NCI-H510A (cell line): Measurements from ENCODE around the gene TMEM63B.

Source experiments
- DNase-seq: peaks from one replicate; lab custom pipeline; 2025; lab: John Stamatoyannopoulos, UW

The TMEM63B gene

GRCh38 chr6:44117397-44118128 is 9.8 kb upstream of the TMEM63B start:
- no peak for DNase-seq

DNA sequence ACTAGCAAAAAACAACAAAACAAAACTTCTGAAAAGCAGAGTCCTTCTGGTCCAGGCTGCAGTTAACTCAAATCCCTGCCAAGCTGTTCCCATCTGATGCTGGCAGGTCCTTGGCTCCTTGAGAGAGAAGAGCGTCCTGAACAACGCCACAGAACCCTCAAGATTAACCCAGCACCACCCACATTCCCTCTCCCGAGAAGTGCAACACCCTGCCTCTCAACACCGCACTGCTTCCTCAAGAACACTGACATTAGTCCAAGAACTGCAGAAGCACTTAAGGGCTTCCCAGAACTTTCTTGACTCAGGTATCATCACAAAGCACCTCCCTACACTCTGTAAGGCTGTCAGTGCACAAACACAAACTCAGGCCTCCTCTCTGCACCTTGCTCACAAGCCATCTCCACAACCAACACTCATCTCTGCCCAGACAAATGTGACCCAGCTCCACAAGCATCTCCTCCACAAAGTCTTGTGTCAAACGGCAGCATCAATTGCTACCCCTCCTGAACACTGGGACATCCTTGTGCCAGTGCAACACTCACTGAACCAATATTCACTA is 7.6 kb upstream of the TMEM63B start:
- no peak for DNase-seq

- no peak for DNase-seq
Observed at GRCh38 chr6:44120692-44121443, 6.5 kb upstream of the TMEM63B start.

DNA sequence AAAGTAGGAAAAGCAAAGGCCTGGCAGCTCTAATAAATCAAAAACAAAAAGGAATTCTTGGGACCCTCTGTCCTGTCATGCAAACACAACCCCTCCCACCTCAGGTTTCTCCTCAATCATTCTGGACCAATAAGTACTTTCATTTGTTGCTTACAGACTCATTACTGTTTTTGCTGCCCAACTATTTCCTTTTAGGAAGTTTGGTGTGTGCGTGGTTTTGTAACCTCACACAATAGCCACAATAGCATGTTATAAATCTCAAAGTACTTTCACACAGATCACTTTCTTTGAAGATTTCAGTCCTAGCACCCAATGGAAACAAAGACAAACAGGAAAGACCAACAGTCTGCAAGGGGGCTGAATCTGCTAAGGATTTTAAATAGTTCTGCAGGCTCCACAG is 4.6 kb upstream of the TMEM63B start:
- DNase-seq, result no peak

DNA sequence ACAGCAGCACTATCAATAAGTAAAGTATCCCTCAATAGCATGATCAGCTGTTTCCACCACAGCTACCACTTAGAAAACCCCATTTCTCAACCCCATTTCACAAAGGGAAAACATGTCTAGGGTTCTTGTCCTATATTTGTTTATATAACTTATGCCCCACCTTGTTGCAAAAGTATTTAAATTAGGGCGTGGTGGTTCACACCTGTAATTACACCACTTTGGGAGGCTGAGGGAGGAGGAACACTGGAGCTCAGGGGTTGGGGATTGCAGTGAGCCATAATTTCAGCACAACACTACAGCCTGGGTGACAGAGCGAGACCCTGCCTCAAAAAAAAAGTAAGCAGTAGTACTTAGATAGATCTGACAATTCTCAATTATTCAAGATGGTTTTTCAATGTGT is 3.8 kb upstream of the TMEM63B start:
- no peak for DNase-seq

DNA sequence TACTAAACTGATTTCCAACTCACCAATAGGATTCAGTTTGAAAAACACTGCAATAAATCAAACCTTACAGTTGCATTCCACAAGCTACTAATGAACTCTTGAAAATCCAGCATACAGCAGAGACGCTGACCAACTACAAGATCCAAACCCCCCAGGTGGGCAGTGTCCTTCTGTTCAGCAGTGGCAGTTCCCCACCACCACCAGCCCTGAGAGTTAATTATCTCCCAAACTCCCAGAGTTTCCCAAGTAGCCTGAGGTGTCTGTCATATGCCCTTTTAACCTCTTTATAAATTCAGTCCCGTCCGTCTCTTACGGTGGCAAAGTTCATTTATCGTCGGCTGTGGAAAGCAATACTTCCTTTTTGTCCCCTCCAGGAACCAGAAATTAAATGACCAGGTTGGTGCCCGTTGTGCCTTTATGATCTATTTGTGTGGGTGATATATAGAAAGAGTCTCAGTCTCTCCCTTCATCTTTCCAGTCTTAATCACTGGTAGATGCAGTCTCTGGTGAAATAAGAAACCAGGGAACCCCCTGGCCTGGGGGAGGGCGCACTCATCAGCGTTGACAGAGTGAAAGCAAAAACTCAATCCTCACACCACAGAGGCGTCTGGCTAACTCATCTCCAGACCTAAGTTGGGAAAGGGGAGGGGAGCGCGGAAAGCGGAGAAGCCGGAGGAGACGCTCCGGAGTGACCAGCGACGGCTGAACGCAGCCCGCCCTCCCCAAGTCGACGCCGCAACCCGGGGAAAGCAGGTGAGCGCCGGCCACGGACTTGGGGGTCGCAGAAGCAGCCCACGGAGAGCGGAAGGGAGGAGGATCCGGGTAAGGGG is 819 bp upstream of the TMEM63B start:
- peak; percentile 26 for DNase-seq

DNA sequence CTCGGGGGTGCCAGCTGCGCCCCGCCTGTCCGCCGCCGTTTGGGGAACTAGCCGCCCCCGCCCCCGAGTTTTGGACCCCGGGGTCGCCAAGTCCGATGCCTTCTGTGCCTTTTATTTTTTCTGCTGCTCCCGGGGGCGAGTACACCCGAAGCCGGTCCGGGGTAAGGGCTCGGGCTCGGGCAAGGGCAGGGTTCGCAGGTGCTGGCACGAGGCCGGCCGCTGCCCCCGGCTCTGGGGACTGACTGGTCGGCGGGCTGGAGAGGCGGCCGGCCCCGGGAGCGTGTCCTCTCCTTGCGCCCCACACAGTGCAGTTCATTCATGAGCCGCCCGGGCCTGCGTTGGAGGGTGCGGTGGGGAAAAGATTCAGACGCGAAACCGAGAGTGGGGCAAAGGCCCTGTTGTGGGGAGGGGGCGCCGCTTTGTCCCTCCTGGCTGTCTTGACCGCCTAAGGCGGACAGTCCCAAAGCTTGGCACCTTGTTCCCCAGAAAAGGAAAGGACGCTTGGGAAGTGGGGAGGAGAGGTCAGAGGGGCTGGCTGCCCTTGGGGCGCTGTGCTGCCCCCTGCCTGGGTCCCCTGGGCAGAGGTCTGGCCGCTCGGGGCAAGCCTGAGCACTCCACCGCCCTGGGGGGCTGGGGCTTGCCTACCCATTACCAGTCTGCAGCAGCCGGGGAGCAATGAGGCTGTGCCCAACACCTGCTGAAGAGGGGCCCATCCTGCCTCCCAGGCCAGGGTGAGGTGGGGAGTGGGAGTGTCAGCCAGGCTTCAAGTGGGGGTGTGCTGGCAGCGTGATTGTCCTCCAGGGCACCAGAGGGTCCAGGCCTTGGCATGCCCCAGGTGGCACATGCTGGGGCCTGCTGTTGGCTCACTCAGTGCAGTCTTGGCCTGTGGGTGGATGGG is 915 bp downstream of the TMEM63B start:
- DNase-seq, result peak; percentile 27

GRCh38 chr6:44129841-44130322 is 2.5 kb downstream of the TMEM63B start:
- no peak for DNase-seq

DNA sequence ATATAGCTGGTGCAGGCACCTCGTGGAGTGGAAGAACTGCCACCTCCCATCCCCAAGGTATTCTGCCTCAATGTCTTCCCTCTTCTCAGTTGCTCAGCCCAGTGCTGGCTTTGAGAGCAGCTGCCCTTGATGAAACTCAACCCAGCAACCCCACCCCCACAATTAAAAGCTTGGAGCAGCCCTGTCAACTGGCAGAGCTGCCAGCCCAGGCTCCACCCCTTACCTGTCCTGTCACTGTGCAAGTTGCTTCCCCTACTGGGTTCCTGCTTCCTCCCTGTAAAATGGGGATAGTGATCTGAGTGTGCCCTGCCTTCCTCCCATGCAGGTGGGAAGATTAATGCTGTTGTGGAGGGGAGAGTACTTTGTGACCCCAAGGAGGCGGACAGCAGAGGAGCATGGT is 4.5 kb downstream of the TMEM63B start:
- peak; percentile 83 for DNase-seq

DNA sequence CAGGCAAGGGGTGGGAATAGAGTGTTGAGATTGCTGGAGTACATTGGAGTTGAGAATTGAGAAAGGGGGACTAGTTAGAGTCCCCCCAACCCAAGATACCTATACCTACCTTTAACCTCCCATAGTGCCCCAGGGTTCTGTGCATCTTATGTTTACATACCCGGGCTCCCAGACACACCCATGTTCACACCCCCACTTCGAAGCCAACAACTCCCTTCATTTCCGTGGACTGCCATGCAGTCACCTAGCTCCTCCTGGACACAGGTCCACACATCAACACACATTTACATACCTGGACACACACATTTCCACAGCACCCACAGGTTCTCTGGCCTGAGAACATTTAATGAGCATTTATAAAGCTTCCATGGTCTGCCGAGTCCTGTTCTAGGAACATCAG is 5.1 kb downstream of the TMEM63B start:
- DNase-seq, result no peak

GRCh38 chr6:44133003-44133931 is 5.9 kb downstream of the TMEM63B start:
- DNase-seq, result peak; percentile 57

GRCh38 chr6:44133981-44134711 is 6.8 kb downstream of the TMEM63B start:
- no peak for DNase-seq

DNA sequence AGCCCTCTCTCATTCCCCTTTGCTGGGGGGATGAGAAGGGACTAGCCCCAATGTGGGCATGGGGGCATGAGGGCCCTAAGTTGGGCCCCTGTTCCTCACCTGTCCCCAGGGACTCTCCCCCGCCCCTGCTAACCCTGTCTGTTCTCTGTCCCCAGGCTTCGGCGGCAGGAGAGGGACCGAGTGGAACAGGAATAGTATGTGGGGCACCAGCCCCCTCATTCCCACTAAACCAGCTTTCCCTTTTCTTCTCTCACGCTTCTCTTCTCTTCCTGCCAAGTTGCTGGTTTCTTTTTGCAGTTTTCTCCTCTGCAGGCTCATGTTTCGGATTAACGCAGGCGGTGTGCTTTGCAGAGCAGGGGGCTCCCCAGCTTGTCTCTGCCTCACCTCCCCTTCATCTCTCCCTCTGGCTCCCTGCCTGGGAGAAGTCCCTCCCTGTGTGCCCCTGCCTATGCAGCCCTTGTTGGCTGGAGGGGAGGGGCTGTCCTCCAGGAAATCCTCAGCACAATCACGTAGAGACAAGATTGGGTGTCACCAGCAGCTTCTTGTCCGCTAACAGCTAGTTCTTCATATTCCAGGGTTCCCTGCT is 7.9 kb downstream of the TMEM63B start:
- DNase-seq, result no peak

GRCh38 chr6:44135875-44136274 is 8.5 kb downstream of the TMEM63B start:
- DNase-seq, result no peak

GRCh38 chr6:44138717-44139350 is 11.5 kb downstream of the TMEM63B start:
- no peak for DNase-seq

DNA sequence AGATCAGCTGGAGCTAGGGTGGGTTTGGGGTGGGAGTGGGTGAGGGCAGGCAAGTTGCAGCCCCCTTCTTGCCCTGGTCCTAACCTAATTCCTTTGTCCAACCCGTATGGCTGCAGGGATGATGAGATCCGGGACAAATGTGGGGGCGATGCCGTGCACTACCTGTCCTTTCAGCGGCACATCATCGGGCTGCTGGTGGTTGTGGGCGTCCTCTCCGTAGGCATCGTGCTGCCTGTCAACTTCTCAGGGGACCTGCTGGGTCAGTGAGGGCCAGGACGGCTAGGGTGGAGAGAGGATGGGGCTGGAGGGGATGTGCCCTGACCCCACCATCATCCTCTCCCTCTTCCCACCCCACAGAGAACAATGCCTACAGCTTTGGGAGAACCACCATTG is 12.0 kb downstream of the TMEM63B start:
- DNase-seq, result no peak

DNA sequence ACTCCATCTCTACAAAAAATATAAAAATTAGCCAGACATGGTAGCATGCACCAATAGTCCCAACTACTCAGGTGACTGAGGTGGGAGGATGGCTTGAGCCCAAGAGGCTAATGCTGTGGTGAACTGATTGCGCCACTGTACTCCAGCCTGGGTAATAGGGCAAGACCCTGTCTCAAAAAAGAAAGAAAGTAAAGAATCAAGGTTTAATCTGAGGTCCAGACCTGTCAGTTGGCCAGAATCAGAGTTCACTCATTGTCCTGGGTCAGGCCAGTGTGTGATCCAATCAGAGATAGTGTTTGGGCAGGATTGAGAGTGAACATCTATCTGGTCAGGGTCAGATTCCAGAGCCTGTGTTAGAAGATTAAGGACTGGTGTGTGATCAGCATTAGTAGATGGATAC is 15.5 kb downstream of the TMEM63B start:
- DNase-seq, result no peak

GRCh38 chr6:44143731-44144130 is 16.4 kb downstream of the TMEM63B start:
- DNase-seq, result no peak
